Measurements from ENCODE around the gene CCAR1.
"Not testable (repeated sequence)": the region's sequence is repeated elsewhere in the genome, so short reads cannot be mapped to it uniquely, and the experiment has no call there.

CCAR1 gene

DNA sequence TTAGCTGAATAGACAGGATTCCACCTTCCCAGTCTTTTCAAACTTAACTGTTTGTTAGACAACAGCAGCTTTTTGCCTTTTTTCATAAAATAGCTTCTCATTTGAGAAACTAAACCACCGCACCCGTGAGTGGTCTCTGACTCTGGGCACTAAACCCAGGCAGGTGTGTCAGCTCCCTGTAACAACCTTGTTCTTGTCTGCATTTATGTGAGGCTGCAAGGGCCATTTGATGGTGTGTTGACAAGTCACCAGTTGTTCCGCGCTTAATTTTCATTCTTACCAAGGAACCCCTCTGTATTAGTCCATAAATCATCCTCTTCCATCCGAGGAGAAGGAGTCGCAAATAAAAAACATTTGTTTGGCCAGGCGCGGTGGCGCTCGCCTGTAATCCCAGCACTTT lies 107.8 kb downstream of the CCAR1 start:
- DNase-seq (ENCODE audit: low read depth, low spot score), result no peak

DNA sequence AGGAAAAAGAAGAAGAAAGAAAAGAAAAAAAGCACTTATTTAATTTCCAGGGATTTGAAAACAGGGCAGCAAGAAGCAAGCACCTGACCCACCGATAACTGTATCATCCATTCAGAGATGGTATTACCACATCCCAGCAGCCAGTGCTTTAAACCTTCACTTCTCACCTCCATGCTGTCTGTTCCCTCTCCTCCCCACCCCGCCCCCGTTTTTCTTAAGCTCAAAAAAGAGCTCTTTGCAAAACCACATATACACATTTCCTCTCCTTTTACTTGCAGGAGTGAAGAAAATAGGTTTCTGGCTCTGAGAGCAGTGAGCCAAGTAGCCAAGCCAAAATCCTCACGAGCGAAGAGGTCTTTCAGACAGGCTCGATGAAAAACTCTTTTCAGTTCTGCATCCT lies 108.5 kb downstream of the CCAR1 start:
- DNase-seq (ENCODE audit: low read depth, low spot score), result no peak

DNA sequence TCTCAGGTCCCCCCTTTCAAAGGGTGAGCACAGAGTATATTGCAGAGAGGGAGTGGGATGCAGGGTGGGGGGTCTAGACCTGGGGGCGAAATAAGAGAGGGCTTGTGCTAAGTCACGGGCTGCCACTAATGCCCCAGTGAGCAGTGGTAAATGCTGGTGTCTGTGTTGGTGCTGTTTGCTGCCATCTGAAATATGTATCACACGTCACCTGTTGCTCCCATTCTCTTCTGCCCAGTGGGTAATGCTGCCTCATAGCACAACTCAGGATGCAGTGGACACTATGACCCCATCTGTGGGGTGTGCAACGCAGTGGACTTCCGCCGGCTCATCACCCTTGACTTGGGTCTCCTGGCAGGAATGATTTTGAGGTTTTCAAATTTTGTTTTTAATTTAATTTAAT lies 108.9 kb downstream of the CCAR1 start:
- DNase-seq (ENCODE audit: low read depth, low spot score), result no peak

DNA sequence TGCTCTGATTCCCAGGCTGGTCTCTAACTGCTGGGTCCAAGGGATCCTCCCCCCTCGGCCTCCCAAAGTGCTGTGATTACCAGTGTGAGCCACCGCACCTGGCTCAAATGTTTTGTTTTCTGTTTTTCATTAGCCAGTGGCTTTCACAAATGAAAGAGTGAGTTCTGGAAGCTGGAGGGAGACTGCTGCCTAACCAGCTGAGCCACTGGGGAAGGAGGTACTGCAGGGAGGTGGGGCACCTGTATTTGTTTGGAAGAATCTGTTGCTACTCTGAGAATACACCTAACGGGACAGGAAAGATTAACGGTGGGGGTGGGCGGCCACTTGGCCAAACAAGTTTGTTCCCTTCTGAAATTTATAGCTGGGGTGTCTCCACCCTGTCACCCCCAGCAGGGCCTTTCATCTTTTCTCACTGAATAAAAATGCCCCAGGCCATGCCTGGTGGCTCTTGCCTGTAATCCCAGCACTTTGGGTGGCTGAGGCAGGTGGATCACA lies 111.0 kb downstream of the CCAR1 start:
- DNase-seq (ENCODE audit: low read depth, low spot score), result no peak

DNA sequence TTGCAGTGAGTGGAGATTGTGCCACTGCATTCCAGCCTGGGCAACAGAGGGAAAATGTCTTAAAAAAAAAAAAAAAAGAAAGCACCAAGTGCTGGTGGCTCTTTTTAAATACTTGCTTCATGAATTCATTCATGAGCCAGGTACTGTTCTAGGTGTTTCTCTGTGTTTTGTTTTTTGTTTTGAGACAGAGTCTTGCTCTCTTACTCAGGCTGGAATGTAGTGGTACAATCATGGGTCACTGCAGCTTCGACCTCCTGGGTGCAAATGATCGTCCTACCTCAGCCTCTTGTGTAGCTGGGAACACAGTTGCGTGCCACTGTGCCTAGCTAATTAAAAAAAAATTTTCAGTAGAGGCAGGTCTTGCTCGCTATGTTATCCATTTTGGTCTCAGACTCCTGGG lies 111.6 kb downstream of the CCAR1 start:
- no peak for DNase-seq (ENCODE audit: low read depth, low spot score)

DNA sequence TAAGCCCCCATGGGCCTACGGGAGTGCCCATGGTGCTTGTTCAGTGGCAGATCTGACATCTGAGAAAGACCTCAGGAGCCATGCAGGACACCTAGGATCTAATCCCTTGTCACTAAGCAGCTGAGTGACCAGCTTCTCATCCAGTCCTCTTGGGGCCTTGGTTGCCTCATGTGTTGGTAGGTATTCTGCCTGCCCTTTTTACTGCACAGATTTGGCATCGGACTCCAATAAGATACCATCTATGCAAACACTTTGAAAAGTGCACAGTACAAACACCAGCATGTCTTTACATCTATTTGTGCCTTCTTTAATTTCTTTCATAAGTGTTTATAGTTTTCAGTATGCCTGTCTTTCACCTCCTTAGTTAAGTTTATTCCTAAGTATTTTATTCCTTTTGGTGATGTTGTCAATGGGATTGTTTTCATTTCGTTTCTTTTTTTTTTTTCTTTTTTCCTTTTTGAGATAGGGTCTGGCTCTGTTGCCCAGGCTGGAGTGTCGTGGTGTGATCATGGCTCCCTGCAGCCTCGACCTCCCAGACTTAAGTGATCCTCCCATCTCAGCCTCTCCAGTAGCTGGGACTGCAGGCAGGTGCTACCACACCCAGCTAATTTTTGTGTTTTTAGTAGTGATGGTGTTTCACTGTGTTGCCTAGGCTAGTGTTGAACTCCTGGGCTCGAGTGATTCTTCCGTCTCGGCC lies 116.7 kb downstream of the CCAR1 start:
- DNase-seq (ENCODE audit: low read depth, low spot score), result no peak

DNA sequence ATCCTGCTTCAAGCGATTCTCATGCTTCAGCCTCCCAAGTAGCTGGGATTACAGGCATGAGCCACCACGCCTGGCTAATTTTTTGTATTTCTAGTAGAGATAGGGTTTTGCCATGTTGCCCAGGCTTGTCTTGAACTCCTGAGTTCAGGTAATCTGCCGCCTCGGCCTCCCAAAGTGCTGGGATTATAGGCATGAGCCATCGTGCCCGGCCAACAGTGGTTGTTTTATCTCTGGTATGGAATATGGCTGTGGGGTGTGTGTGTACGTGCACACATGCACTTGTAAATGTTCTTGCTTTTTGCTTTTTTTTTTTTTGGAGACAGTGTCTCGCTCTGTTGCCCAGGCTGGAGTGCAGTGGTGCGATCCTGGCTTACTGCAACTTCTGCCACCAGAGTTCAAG lies 119.6 kb downstream of the CCAR1 start:
- not testable (repeated sequence) for DNase-seq (ENCODE audit: low read depth, low spot score)

Data from smooth muscle cell of the brain vasculature (primary cell).